Brain pericyte (primary cell): ENCODE data around the gene NUTM2F.
"Not testable (repeated sequence)": the region's sequence is repeated elsewhere in the genome, so short reads cannot be mapped to it uniquely, and the experiment has no call there.

Source experiments
- DNase-seq: peaks from one replicate; pipeline ENCODE4 v3.0.0-alpha.2; 2012; ENCODE audit warnings: low read depth, low spot score

The NUTM2F gene

GRCh38 chr9:94316236-94316635 lies 12.2 kb downstream of the NUTM2F start:
- DNase-seq = not testable (repeated sequence)

GRCh38 chr9:94315034-94315984 lies 13.1 kb downstream of the NUTM2F start:
- not testable (repeated sequence) for DNase-seq

GRCh38 chr9:94303321-94303720 lies 25.1 kb downstream of the NUTM2F start:
- DNase-seq = no peak

- DNase-seq = no peak
Observed at GRCh38 chr9:94302426-94302825, 26.0 kb downstream of the NUTM2F start.

GRCh38 chr9:94301583-94301982 lies 26.9 kb downstream of the NUTM2F start:
- DNase-seq = no peak

- DNase-seq = no peak
Observed at GRCh38 chr9:94300470-94301301, 27.8 kb downstream of the NUTM2F start.

GRCh38 chr9:94298949-94299599 lies 29.4 kb downstream of the NUTM2F start:
- no peak for DNase-seq

GRCh38 chr9:94289691-94290090 lies 38.8 kb downstream of the NUTM2F start:
- no peak for DNase-seq

- no peak for DNase-seq
Observed at GRCh38 chr9:94287877-94288513, 40.4 kb downstream of the NUTM2F start.

- DNase-seq = no peak
Observed at GRCh38 chr9:94286116-94286515, 42.3 kb downstream of the NUTM2F start.

GRCh38 chr9:94281101-94281500 lies 47.3 kb downstream of the NUTM2F start:
- DNase-seq = no peak

- no peak for DNase-seq
Observed at GRCh38 chr9:94280409-94280989, 47.9 kb downstream of the NUTM2F start.

GRCh38 chr9:94277885-94278536 lies 50.4 kb downstream of the NUTM2F start:
- no peak for DNase-seq

- DNase-seq = not testable (repeated sequence)
Observed at GRCh38 chr9:94277029-94277428, 51.4 kb downstream of the NUTM2F start.

- no peak for DNase-seq
Observed at GRCh38 chr9:94270009-94270408, 58.4 kb downstream of the NUTM2F start.

- DNase-seq = no peak
Observed at GRCh38 chr9:94269264-94269663, 59.2 kb downstream of the NUTM2F start.
